ENCODE results near the gene TAF9.

GRCh38 chr5:69326365-69326764 lies 43.0 kb downstream of the TAF9 start:
- TF ChIP-seq, protein P1, sequence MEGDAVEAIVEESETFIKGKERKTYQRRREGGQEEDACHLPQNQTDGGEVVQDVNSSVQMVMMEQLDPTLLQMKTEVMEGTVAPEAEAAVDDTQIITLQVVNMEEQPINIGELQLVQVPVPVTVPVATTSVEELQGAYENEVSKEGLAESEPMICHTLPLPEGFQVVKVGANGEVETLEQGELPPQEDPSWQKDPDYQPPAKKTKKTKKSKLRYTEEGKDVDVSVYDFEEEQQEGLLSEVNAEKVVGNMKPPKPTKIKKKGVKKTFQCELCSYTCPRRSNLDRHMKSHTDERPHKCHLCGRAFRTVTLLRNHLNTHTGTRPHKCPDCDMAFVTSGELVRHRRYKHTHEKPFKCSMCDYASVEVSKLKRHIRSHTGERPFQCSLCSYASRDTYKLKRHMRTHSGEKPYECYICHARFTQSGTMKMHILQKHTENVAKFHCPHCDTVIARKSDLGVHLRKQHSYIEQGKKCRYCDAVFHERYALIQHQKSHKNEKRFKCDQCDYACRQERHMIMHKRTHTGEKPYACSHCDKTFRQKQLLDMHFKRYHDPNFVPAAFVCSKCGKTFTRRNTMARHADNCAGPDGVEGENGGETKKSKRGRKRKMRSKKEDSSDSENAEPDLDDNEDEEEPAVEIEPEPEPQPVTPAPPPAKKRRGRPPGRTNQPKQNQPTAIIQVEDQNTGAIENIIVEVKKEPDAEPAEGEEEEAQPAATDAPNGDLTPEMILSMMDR (IDR thresholded peaks at IDR 0.05): no peak
- TF ChIP-seq POLR2A (IDR thresholded peaks at IDR 0.05) (no peak), POLR2AphosphoS5 (IDR thresholded peaks at IDR 0.05) (no peak), EP300 (IDR thresholded peaks at IDR 0.05) (no peak)
